Measurements from ENCODE around the gene LORICRIN.

Gene LORICRIN

DNA sequence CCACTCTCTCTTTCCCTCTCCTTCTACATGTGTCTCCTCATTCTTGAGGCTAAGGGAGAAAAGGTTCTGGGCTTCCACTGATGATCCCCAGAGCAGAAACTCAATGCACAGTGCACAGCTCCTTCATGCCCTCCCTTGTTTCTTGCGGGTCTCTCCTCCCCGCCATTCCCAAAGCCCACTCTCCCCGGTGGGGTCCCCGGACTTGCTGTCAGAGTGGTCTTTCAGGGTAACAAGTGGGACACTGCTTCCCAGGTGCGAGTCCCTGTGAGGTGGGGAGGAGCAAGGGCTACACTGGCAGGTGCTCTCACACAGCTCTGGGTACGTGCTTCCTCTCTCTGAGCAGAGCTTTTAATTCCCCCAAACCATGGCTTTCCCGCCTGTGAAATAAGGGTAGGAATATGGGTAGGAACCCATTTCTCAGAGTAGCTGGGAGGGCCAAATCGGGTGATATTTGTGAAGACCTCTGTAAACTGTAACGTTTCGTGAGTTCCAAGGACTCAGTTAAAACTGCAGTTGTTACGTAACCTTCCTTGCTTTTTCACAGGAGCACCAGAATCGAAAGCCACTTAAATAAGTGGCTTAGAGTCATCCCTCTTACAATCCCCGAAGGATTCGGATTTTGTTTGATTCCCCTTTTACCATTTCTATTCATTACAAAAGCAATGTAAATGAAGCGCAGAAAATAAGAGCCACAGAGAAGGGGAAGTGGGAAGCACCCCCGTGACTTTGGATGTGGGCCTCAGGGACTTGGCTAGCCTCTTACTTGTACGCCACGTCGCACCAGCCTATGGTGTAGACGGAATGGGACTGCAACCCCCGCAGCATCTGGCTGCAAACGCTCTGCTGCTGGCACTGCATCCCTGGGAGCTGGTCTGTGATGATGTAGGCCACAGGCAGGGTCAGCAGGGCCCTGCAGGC lies 47.1 kb downstream of the LORICRIN start:
- DNase-seq = no peak

DNA sequence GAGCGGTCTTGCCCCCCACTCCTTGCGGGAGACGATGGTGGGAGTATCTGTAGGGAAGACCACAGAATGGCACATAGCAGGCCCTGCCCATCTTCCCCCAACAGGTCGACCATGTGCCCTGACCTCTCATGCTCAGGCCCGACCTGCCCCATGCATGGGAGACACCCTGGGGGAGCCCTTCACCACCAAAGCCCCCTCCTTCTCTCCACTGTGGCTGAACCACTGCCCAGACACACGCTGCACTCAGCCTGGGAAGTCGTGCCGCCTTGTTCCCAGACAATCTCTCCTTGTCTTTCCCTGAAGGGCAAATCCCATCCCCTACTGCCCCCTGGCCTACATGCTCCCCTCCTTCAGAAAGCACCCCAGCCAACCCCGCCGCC lies 47.7 kb downstream of the LORICRIN start:
- DNase-seq = no peak

DNA sequence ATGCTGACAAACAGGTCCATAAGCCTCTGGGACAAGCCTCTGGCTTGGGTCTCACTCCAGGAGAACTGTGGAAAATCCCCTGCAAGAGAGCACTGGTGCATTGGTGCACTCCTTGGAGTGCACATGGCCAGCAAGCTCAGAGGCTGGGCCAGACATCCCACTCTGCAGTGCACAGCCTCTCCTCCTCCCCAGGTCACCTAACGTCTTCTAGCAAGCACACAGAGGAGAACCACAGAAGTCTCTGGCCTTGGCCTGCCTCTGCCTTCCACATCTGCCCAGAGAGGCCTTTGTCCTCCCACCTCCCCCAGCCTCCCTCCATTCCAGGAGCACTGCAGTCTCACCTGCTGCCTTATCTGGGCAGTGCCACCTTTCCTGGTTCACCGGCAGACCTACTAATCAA lies 49.1 kb downstream of the LORICRIN start:
- DNase-seq = no peak

DNA sequence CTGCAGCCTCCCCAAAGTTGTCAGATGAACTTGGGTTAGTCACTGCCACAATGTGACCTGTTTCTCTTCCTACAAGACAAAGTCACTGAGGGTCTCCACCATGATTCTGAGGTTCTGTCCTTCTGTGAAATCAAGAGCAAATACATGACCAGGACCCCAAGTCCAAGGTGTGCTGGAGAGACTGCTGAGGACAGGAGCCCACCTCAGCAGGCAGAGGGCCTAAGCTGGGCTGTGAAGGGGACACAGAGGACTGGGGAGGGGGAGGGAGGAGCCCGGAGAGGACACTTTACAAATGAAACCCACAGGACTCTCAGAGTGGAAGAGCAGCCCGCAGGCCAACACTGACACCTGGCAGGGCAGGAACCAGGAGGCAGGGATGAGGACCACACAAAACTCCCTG lies 50.0 kb downstream of the LORICRIN start:
- DNase-seq = no peak

DNA sequence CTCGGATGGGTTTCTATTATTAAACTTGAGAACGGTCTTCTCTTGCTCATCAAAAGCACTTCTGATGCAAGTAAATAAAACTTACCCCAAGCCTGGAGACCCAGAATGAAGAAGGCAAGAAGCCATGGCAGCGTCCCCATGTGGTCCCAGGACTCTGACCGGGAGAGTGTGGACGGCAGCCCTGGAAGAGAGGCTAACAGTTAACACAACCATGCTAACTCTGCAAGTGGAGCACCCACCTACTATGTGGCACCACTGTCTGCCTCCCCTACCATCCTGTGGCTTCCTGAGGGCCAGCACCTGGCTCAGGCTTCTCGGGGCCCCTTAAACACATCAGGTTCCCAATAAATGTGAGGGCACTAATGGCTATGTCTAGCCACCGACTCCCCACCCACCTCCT lies 51.0 kb downstream of the LORICRIN start:
- no peak for DNase-seq
